Breast epithelium (tissue), 4 donors: ENCODE data around the gene PDGFD. TPM values are rescaled to one million over a fixed set of nuclear protein-coding genes. Genes with fewer than 3 reads are reported as not detected.
A peak's percentile ranks its signal among the peaks of the same experiment; 100 is the strongest.

ENCODE experiments used
- DNase-seq, 2 donors: peaks; one replicate each; pipeline ENCODE4 v3.0.0-alpha.2; 2019; ENCODE audit warnings: low spot score in 2 of 2
- H3K27ac ChIP-seq, 2 donors: fragments of 200-600 bp; sonication (generic) in 1 of 2; one replicate each; pipeline ENCODE4 v1.5.1; 2016 to 2019; ENCODE audit warnings: mild to moderate bottlenecking in 1 of 2
- H3K27me3 ChIP-seq, 2 donors: fragments of 200-600 bp; sonication (generic) in 1 of 2; one replicate each; pipeline versions ENCODE4 v1.5.1 to v1.6.0; 2017 to 2019; ENCODE audit warnings: control low read depth in 1 of 2, mild to moderate bottlenecking in 1 of 2
- H3K36me3 ChIP-seq: fragments of 200-600 bp; one replicate; pipeline ENCODE4 v1.5.1; 2019
- H3K4me1 ChIP-seq, 2 donors: fragments of 200-600 bp; sonication (generic); one replicate each; pipeline ENCODE4 v1.5.1; 2016 to 2019; ENCODE audit warnings: control low read depth in 1 of 2
- H3K4me3 ChIP-seq, 3 donors: fragments of 200-600 bp; sonication (generic); 1 replicate in 2 of 3; 2 replicates in 1 of 3; pipeline ENCODE4 v1.5.1; 2016 to 2019; ENCODE audit warnings: mild to moderate bottlenecking in 3 of 3, moderate library complexity in 2 of 3
- H3K9me3 ChIP-seq, 2 donors: fragments of 200-600 bp; sonication (generic) in 1 of 2; one replicate each; pipeline ENCODE4 v1.5.1; 2016 to 2019; ENCODE audit warnings: control low read depth in 1 of 2
- POLR2A ChIP-seq: fragments of 450-650 bp; IDR thresholded peaks from one replicate; pipeline ENCODE4 v1.6.1; 2016; ENCODE audit warnings: antibody characterized with exemption, mild to moderate bottlenecking, moderate library complexity
- POLR2AphosphoS5 ChIP-seq, 3 donors: sonication (generic); formaldehyde crosslinking; IDR thresholded peaks; one replicate each; pipeline ENCODE4 v1.6.1; 2017; ENCODE audit warnings: antibody characterized with exemption in 3 of 3
- intact Hi-C: fragments of 100-400 bp; cut with DNase I; formaldehyde crosslinking; loops from one replicate; pipeline ENCODE4 v1.15.1; 2023; ENCODE audit warnings: low total_unique reads
- total RNA-seq, 3 donors: library from RNA; depleted of rRNA; stranded (reverse); fragments of >200 nt; gene quantifications; one replicate each; pipeline ENCODE4 v1.1.0, GENCODE V29; 2016
- TF ChIP-seq, protein P1 (sequence below), 3 donors: fragments of 450-650 bp; IDR thresholded peaks; one replicate each; pipeline ENCODE4 v1.5.1; 2016 to 2017; ENCODE audit warnings: antibody characterized with exemption in 3 of 3, mild to moderate bottlenecking in 3 of 3, moderate library complexity in 3 of 3

Gene PDGFD
- total RNA-seq, 3 donors from 2014 or later: 21.8 to 76.0 (median 53.1) TPM

DNA sequence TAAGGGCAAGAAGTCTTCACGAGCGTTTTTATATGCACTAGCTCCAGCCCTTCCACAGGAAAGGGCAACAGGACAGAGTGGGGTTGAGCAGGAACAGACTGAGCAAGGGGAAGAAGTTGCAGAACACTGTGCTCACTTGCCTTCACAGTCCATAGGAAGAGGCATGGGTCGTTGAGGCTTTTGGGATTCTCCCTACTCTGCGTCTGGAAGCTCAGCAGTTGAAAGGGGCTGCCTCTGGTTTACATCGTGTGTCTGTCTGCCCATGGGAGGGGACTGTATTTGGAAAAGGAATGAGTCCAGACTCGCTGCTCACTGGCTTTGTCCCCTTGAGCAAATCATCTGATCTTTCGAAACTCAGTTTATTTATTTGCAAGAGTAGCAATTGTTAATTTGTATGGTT is 1.1 kb upstream of the PDGFD start:
- Histone ChIP-seq H3K4me3 (no peak overlapping the region), H3K36me3 (no peaks in the 10 kb centered on the region), H3K4me1 (no peaks in the 10 kb centered on the region), H3K9me3 (no peaks in the 10 kb centered on the region), H3K27ac (no peak overlapping the region), H3K27me3 (no peaks in the 10 kb centered on the region)
- TF ChIP-seq POLR2AphosphoS5 (IDR thresholded peaks at IDR 0.05): no peak
- TF ChIP-seq, protein P1, sequence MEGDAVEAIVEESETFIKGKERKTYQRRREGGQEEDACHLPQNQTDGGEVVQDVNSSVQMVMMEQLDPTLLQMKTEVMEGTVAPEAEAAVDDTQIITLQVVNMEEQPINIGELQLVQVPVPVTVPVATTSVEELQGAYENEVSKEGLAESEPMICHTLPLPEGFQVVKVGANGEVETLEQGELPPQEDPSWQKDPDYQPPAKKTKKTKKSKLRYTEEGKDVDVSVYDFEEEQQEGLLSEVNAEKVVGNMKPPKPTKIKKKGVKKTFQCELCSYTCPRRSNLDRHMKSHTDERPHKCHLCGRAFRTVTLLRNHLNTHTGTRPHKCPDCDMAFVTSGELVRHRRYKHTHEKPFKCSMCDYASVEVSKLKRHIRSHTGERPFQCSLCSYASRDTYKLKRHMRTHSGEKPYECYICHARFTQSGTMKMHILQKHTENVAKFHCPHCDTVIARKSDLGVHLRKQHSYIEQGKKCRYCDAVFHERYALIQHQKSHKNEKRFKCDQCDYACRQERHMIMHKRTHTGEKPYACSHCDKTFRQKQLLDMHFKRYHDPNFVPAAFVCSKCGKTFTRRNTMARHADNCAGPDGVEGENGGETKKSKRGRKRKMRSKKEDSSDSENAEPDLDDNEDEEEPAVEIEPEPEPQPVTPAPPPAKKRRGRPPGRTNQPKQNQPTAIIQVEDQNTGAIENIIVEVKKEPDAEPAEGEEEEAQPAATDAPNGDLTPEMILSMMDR (IDR thresholded peaks at IDR 0.05): no peak
- no peak for TF ChIP-seq POLR2A
- intact Hi-C loops: no loop called here
- no peak for DNase-seq

DNA sequence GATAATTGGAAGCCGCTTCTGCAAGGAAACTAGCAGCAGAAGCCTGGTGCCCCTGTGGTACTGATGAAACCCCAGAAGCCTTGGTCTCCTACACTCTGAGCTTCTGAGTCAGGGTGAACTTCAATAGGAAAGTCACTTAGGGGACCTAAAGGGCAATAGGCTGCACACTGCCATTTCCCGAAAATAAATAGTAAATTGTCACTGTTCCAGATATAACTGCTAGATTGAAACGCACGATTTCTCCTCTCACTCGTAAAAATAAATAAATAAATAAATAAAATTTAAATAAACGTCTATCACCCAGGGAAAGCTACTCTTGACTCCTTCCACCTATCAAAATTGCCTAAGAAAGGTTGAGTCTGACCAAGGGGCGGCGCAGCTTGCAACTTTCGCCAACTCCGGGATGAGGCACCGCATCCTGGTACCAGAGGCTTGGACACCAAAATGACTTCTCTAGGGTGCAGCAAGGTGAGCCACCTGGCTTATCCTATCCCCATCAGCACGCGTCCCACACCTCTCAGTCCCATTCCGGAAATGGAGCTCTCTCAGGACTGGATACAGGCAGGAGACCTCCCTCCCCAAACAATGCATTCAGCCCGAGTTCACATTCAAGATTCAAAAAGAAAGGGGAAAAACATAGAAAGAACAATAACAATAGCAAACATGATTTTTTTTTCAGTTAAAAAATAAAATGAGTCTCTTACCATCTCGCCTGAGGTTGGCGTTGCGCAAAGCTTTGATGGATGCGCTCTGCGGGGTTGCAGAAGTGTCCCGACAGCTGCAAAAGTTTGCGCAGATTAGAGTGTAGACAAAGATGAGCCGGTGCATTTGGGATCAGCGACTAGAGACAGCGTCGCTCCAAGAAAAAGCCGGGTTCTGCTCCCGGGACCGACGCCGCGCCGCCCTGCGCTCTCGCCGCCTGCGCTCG is 583 bp downstream of the PDGFD start:
- peak overlapping the region; percentile 44 to 79 (median 57) for H3K4me3 ChIP-seq
- H3K9me3 ChIP-seq: no peaks in the 10 kb centered on the region
- no peaks in the 10 kb centered on the region for H3K4me1 ChIP-seq
- TF ChIP-seq POLR2AphosphoS5 (IDR thresholded peaks at IDR 0.05) (no peak), POLR2A (no peak)
- TF ChIP-seq, protein P1 (IDR thresholded peaks at IDR 0.05): no peak
- peak; percentile 32 to 50 for DNase-seq
- no peaks in the 10 kb centered on the region for H3K27me3 ChIP-seq
- intact Hi-C loops: no loop called here
- H3K36me3 ChIP-seq: no peaks in the 10 kb centered on the region
- peak overlapping the region; percentile 62 to 85 for H3K27ac ChIP-seq

DNA sequence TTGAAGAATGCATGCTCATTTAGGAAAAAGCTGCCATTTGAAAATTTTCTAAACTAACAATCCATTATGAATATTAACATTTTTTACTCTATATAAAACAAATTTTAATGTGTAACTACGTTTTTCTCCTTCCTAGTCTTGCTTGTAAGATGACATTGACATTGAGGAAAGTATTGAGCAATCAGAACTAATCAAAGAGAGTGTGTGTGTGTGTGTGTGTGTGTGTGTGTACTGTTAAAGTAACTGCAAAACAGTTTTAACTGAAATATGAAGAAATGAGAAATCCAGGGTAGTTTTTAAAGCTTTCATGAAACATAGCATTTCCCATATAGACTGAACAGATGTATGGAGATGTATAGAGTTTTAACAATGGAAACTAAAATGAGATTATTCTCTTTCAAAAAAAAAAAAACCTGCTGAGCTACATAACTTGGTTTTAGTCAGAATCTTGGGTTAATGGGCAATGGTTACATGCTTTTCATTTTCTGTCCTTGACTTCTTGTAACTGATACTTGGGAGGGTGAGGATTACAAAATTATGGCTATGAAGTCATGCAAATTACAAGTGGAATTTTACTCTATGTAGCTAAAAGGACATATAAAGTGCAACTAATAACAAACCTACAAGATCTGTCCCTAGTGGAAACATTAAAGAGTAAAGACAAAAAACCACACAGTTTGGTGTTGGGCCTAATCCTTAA is 2.0 kb downstream of the PDGFD start:
- TF ChIP-seq POLR2AphosphoS5 (IDR thresholded peaks at IDR 0.05): no peak
- no peak for TF ChIP-seq POLR2A
- DNase-seq: no peak
- intact Hi-C loops: no loop called here

DNA sequence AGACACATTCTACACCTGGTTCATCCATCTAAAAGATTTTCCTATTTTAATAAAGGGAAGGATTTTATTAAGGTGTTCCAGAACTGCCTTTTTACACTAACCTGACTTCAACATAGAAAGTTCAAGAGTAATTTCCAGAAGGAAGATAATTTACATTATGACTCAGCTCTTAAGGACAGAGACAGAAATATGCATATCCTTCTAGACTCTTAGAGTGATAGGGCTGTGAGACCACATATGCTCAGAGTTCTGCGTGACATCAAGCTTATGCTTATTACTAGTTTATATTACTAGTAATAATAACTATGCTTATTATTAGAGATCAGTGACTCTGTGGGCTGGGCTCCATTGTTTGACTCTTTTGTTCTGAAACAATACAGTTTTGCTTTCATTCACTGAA is 4.6 kb downstream of the PDGFD start:
- Histone ChIP-seq H3K4me3 (no peak overlapping the region), H3K9me3 (no peaks in the 10 kb centered on the region), H3K27me3 (no peaks in the 10 kb centered on the region), H3K4me1 (no peaks in the 10 kb centered on the region), H3K36me3 (no peaks in the 10 kb centered on the region), H3K27ac (no peak overlapping the region)
- TF ChIP-seq, protein P1 (IDR thresholded peaks at IDR 0.05): no peak
- intact Hi-C loops: no loop called here
- no peak for DNase-seq

More for the DNA sequence above, 2.0 kb downstream of the PDGFD start:
- Histone ChIP-seq H3K27me3 (no peaks in the 10 kb centered on the region), H3K4me3 (peak overlapping the region; percentile 44 to 79 (median 57)), H3K27ac (no peak overlapping the region), H3K36me3 (no peaks in the 10 kb centered on the region), H3K9me3 (no peaks in the 10 kb centered on the region), H3K4me1 (no peaks in the 10 kb centered on the region)

DNA sequence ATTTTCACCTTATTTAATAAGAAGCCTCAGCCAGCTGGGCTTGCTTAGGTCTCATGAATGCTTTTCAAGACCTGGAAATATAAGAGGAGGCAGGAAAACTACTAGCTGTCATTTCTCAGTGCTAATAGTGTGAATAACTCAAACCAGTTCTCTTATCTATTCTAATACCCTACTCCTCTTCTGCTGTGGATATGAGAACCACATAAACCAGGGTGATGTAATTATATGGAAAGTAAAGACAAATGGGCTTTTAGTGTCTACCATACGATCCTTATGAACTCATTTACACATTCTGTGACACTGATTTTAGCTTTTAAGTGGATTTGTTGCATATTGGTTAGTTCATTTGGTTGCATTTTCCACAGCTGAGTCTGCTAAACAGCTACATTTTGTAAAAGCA is 8.6 kb downstream of the PDGFD start:
- no peak for DNase-seq
- H3K36me3 ChIP-seq: no peaks in the 10 kb centered on the region
- intact Hi-C loops: no loop called here
- no peaks in the 10 kb centered on the region for H3K9me3 ChIP-seq
- no peak overlapping the region for H3K4me3 ChIP-seq
- TF ChIP-seq, protein P1 (IDR thresholded peaks at IDR 0.05): no peak
- no peak for TF ChIP-seq POLR2A
- no peak for TF ChIP-seq POLR2AphosphoS5 (IDR thresholded peaks at IDR 0.05)
- no peak overlapping the region for H3K27ac ChIP-seq
- no peaks in the 10 kb centered on the region for H3K4me1 ChIP-seq
- H3K27me3 ChIP-seq: no peaks in the 10 kb centered on the region
